PC-3 (cell line): ENCODE measurements around the gene LIMS2.

Source experiments
- EZH2 ChIP-seq: fragments of 300-600 bp; sonication (generic); IDR thresholded peaks from one replicate; pipeline ENCODE4 v1.6.1; 2017; ENCODE audit warnings: antibody characterized with exemption, mild to moderate bottlenecking, low read length; ENCODE audit not compliant: unreplicated experiment
- EZH2phosphoT487 ChIP-seq: fragments of 300-600 bp; sonication (generic); IDR thresholded peaks from 2 replicates; pipeline ENCODE4 v1.6.1; 2018; ENCODE audit warnings: mild to moderate bottlenecking, antibody characterized with exemption, low read length, borderline replicate concordance
- TF ChIP-seq, protein P1 (sequence below): fragments of 300-600 bp; sonication (generic); conservative IDR thresholded peaks from 2 replicates; pipeline ENCODE4 v1.5.1; 2017; ENCODE audit warnings: antibody characterized with exemption, low read depth, mild to moderate bottlenecking, low read length

- TF ChIP-seq EZH2 (no peak), EZH2phosphoT487 (no peak)
- TF ChIP-seq, protein P1, sequence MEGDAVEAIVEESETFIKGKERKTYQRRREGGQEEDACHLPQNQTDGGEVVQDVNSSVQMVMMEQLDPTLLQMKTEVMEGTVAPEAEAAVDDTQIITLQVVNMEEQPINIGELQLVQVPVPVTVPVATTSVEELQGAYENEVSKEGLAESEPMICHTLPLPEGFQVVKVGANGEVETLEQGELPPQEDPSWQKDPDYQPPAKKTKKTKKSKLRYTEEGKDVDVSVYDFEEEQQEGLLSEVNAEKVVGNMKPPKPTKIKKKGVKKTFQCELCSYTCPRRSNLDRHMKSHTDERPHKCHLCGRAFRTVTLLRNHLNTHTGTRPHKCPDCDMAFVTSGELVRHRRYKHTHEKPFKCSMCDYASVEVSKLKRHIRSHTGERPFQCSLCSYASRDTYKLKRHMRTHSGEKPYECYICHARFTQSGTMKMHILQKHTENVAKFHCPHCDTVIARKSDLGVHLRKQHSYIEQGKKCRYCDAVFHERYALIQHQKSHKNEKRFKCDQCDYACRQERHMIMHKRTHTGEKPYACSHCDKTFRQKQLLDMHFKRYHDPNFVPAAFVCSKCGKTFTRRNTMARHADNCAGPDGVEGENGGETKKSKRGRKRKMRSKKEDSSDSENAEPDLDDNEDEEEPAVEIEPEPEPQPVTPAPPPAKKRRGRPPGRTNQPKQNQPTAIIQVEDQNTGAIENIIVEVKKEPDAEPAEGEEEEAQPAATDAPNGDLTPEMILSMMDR = no peak
These were observed 45.7 kb downstream of the LIMS2 start for GRCh38 chr2:127629637-127630036.
